Measurements from ENCODE around the gene LMAN2L.

LMAN2L gene

DNA sequence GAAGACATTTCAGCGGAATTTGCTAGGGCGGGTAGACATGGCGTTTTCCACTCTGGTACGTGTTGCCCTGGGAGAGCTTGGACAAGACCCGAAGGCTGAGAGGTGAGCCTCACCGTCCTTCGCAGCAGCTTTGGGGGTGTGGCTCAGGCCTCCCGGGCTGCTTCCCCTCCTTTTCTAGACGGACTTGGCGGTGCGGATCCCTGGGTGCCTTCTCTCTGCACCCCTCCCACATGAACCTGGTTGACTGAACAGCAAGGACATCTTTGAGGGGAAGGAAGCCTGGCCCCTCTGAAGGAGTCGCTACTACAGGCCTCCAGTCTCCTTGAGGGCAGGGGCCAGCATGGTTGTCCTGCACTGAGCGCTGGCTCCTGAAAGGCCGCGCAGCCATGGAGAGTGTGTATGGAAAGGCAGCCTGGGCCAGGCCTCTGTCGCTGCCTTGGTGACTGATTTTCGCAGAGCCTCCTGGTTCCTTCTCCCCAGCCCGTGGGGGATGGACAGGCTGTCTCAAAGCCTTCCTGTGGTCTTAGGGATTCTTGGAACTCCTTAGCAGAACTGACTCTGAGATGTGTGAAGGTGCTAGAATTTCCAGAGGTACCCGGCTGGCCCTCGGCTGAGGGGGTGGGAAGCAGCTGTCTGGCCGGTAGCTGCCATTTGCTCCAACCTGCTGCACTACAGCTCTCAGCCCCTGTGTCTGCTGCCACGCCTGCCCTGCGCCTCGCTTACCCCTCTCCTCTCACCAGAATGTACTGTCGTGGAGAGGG, 30.8 kb upstream of the LMAN2L start:
- no CpG with 5 or more reads among the region's 25 CpGs for WGBS (ENCODE audit: insufficient coverage, insufficient read length)
- H3K27me3 ChIP-seq (ENCODE audit: control insufficient read depth, insufficient read depth, low read length), result no peaks in the 10 kb centered on the region
- no peak overlapping the region for H3K27ac ChIP-seq (ENCODE audit: low read length)
- H3K9me3 ChIP-seq (ENCODE audit: control insufficient read depth, insufficient read depth, low read length), result no peaks in the 10 kb centered on the region
- 0 out of 2 replicates have a peak, but pooled peaks cover 1% of the 10 kb centered on the region for H3K4me1 ChIP-seq (ENCODE audit: control insufficient read depth, insufficient read depth, low read length)
- DNase-seq (ENCODE audit: low read depth, low spot score), result no peak
- H3K4me3 ChIP-seq (ENCODE audit: low read length), result no peak overlapping the region
- H3K36me3 ChIP-seq (ENCODE audit: control insufficient read depth, insufficient read depth, low read length), result no peaks in the 10 kb centered on the region

- Histone ChIP-seq H3K4me3 (ENCODE audit: low read length) (no peak overlapping the region), H3K4me1 (ENCODE audit: control insufficient read depth, insufficient read depth, low read length) (0 out of 2 replicates have a peak, but pooled peaks cover 1% of the 10 kb centered on the region), H3K9me3 (ENCODE audit: control insufficient read depth, insufficient read depth, low read length) (no peaks in the 10 kb centered on the region), H3K27ac (ENCODE audit: low read length) (no peak overlapping the region), H3K36me3 (ENCODE audit: control insufficient read depth, insufficient read depth, low read length) (no peaks in the 10 kb centered on the region), H3K27me3 (ENCODE audit: control insufficient read depth, insufficient read depth, low read length) (no peaks in the 10 kb centered on the region)
- no CpG with 5 or more reads among the region's 7 CpGs for WGBS (ENCODE audit: insufficient coverage, insufficient read length)
- DNase-seq (ENCODE audit: low read depth, low spot score), result no peak
Observed at GRCh38 chr2:96769814-96770213, 29.9 kb upstream of the LMAN2L start.

DNA sequence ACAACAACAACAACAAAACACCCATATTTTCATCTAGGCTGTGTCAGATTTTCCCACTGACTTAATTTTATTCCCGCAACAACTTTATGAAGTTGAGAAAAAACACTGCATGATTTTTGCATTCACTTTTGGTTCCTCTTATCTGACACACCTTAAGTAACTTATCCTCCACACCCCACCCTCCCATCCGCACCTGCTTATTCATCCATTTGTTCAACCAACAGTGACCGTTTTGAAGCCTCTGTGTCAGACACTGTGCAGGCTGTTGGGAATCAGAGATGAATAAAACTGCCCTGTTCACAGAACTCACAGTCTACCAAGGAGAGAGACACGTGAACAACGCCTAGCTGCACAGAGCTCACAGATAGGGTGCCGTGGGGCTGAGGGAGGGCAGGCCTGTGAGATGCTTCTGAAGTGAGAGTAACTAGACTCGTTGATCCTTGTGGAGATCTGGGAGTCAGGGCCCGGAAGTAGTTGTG, 28.3 kb upstream of the LMAN2L start:
- H3K36me3 ChIP-seq (ENCODE audit: control insufficient read depth, insufficient read depth, low read length), result no peaks in the 10 kb centered on the region
- no peak overlapping the region for H3K4me3 ChIP-seq (ENCODE audit: low read length)
- WGBS (ENCODE audit: insufficient coverage, insufficient read length), result no CpG with 5 or more reads among the region's 8 CpGs
- H3K4me1 ChIP-seq (ENCODE audit: control insufficient read depth, insufficient read depth, low read length), result peaks cover 3% of the 10 kb centered on the region; the same call in 1 of the 2 replicates
- DNase-seq (ENCODE audit: low read depth, low spot score), result no peak
- no peak overlapping the region for H3K27ac ChIP-seq (ENCODE audit: low read length)
- no peaks in the 10 kb centered on the region for H3K27me3 ChIP-seq (ENCODE audit: control insufficient read depth, insufficient read depth, low read length)
- H3K9me3 ChIP-seq (ENCODE audit: control insufficient read depth, insufficient read depth, low read length), result no peaks in the 10 kb centered on the region

GRCh38 chr2:96767135-96767871, 27.4 kb upstream of the LMAN2L start:
- DNase-seq (ENCODE audit: low read depth, low spot score), result no peak
- H3K4me1 ChIP-seq (ENCODE audit: control insufficient read depth, insufficient read depth, low read length), result peaks cover 3% of the 10 kb centered on the region; the same call in 1 of the 2 replicates

DNA sequence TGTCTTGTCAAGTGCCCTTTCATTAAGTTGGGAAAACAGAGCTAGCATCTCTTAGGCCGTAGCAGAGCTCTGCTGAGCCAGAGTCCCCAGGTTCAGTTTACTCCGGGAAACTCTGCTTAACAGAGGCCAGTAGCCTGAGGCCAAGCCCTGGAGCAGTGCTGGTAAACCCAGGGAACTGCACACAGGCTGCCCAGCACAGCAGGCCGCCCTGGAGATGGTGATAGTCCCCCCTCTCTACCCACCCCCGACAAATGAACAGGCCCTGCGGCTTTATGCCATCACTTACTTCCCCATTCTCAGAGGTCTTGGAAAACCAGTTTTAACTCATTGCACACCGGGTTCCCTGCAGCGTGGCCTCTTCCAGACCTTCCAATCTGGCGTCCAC, 24.4 kb upstream of the LMAN2L start:
- Histone ChIP-seq H3K36me3 (ENCODE audit: control insufficient read depth, insufficient read depth, low read length) (no peaks in the 10 kb centered on the region), H3K27me3 (ENCODE audit: control insufficient read depth, insufficient read depth, low read length) (no peaks in the 10 kb centered on the region), H3K4me3 (ENCODE audit: low read length) (no peak overlapping the region), H3K4me1 (ENCODE audit: control insufficient read depth, insufficient read depth, low read length) (peaks cover 8% of the 10 kb centered on the region; the same call in 1 of the 2 replicates), H3K9me3 (ENCODE audit: control insufficient read depth, insufficient read depth, low read length) (no peaks in the 10 kb centered on the region), H3K27ac (ENCODE audit: low read length) (no peak overlapping the region)
- DNase-seq (ENCODE audit: low read depth, low spot score), result no peak
- WGBS (ENCODE audit: insufficient coverage, insufficient read length), result no CpG with 5 or more reads among the region's 8 CpGs

More at GRCh38 chr2:96767135-96767871, 27.4 kb upstream of the LMAN2L start:
- WGBS (ENCODE audit: insufficient coverage, insufficient read length), result no CpG with 5 or more reads among the region's 9 CpGs
- Histone ChIP-seq H3K36me3 (ENCODE audit: control insufficient read depth, insufficient read depth, low read length) (no peaks in the 10 kb centered on the region), H3K9me3 (ENCODE audit: control insufficient read depth, insufficient read depth, low read length) (no peaks in the 10 kb centered on the region), H3K27me3 (ENCODE audit: control insufficient read depth, insufficient read depth, low read length) (no peaks in the 10 kb centered on the region), H3K4me3 (ENCODE audit: low read length) (no peak overlapping the region), H3K27ac (ENCODE audit: low read length) (no peak overlapping the region)

DNA sequence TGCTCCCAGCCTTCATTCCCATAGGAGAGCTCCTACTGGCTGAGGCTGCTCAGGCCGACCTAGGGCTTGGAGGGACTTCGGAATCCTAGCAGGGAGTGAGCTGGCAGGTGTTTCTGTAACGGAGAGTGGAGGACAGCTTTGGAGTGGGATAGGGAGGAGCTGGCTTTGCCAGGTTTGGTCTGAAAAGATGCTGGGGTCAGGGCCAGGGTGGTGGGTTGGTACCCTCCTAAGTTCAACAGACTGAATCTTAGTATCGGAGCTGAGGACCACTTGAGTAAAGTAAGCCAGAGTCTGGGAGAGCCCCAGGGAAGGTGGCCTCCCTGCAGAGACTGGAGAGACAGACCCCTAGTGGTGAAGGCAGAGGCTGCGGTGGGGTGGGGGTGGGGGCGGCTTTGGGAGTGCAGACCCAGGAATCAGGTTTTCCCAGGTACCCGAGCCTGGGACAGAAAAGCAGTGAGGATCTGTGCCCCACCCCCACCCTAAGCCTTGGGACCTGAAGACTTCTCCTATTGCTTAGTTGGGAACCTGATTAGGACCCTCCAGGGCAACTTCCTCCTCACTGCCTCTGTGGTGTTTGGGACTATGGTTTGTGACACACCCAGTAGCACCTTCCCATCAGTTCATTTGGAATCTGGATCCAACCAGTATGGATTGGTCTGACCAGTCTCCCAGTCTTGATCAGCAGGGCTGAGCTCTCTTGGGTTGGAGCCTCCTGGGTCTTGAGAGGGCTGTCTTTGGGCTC, 23.8 kb upstream of the LMAN2L start:
- Histone ChIP-seq H3K27me3 (ENCODE audit: control insufficient read depth, insufficient read depth, low read length) (no peaks in the 10 kb centered on the region), H3K4me1 (ENCODE audit: control insufficient read depth, insufficient read depth, low read length) (peaks cover 8% of the 10 kb centered on the region; the same call in 1 of the 2 replicates), H3K36me3 (ENCODE audit: control insufficient read depth, insufficient read depth, low read length) (no peaks in the 10 kb centered on the region), H3K4me3 (ENCODE audit: low read length) (peak overlapping the region; percentile 12; the same call in 1 of the 2 replicates), H3K9me3 (ENCODE audit: control insufficient read depth, insufficient read depth, low read length) (no peaks in the 10 kb centered on the region), H3K27ac (ENCODE audit: low read length) (no peak overlapping the region)
- DNase-seq (ENCODE audit: low read depth, low spot score), result no peak
- WGBS (ENCODE audit: insufficient coverage, insufficient read length), result no CpG with 5 or more reads among the region's 7 CpGs

DNA sequence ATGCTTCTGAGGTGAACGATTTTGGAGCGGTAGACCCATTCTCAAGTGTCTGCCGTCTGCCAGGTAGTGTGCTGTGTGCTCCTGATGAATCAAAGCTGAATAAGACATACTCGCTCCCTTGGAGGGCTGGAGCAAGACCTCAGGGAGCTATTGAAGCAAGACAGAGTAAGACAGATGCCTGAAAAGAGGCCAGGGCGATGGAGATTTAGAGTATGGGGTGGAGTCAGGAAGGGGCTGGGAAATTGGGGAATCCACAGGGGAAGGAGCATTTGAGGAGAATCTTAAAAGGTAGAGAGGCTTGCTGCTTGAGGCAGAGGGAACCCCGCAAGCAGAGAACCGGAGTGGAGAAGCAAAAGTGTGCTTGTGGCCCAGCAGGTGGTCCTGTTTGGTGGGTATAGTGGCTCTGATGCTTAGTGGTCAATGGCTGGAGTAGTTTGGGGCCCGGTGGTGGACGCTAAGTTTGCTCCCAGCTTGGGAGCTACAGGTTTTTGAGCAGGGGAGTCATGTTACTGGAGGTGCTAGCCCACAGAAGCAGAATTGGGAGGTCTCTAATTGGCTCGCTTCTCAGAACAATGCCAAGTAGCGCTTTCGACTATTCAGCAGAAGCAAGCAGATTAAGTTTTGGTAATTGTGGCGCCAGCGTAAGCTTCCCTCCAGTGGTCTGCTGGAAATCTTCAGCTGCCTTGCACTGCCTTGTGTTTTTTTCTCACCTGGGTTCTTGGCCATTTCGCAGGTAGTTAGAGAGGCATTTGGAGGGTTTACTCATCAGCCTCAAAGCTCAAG, 22.9 kb upstream of the LMAN2L start:
- Histone ChIP-seq H3K9me3 (ENCODE audit: control insufficient read depth, insufficient read depth, low read length) (no peaks in the 10 kb centered on the region), H3K36me3 (ENCODE audit: control insufficient read depth, insufficient read depth, low read length) (no peaks in the 10 kb centered on the region), H3K27ac (ENCODE audit: low read length) (no peak overlapping the region), H3K27me3 (ENCODE audit: control insufficient read depth, insufficient read depth, low read length) (no peaks in the 10 kb centered on the region), H3K4me3 (ENCODE audit: low read length) (peak overlapping the region; percentile 12; the same call in 1 of the 2 replicates), H3K4me1 (ENCODE audit: control insufficient read depth, insufficient read depth, low read length) (peaks cover 8% of the 10 kb centered on the region; the same call in 1 of the 2 replicates)
- no peak for DNase-seq (ENCODE audit: low read depth, low spot score)
- WGBS (ENCODE audit: insufficient coverage, insufficient read length), result no CpG with 5 or more reads among the region's 15 CpGs

GRCh38 chr2:96760986-96761832, 21.3 kb upstream of the LMAN2L start:
- H3K27ac ChIP-seq (ENCODE audit: low read length), result no peak overlapping the region
- DNase-seq (ENCODE audit: low read depth, low spot score), result no peak
- H3K4me3 ChIP-seq (ENCODE audit: low read length), result peak overlapping the region; percentile 49; the same call in 1 of the 2 replicates
- WGBS (ENCODE audit: insufficient coverage, insufficient read length), result no CpG with 5 or more reads among the region's 59 CpGs
- H3K9me3 ChIP-seq (ENCODE audit: control insufficient read depth, insufficient read depth, low read length), result no peaks in the 10 kb centered on the region
- H3K4me1 ChIP-seq (ENCODE audit: control insufficient read depth, insufficient read depth, low read length), result peaks cover 8% of the 10 kb centered on the region; the same call in 1 of the 2 replicates
- no peaks in the 10 kb centered on the region for H3K27me3 ChIP-seq (ENCODE audit: control insufficient read depth, insufficient read depth, low read length)
- no peaks in the 10 kb centered on the region for H3K36me3 ChIP-seq (ENCODE audit: control insufficient read depth, insufficient read depth, low read length)

Measured in iPS DF 6.9 (cell line).